ENCODE measurements around the gene EARS2. TPM values are rescaled to one million over a fixed set of nuclear protein-coding genes. Genes with fewer than 3 reads are reported as not detected.

Gene EARS2
- total RNA-seq, 1 experiment from 2014 or later, result 32.4 TPM

GRCh38 chr16:23504453-23505179 lies 52.5 kb downstream of the EARS2 start:
- intact Hi-C loops (cut with micrococcal nuclease; ENCODE audit: unreplicated experiment), result loop anchor here (5.0 kb wide), 1 partner anchor 53 kb away; the partner anchor contains the start of genes EARS2 and UBFD1
- TF ChIP-seq, protein P1, sequence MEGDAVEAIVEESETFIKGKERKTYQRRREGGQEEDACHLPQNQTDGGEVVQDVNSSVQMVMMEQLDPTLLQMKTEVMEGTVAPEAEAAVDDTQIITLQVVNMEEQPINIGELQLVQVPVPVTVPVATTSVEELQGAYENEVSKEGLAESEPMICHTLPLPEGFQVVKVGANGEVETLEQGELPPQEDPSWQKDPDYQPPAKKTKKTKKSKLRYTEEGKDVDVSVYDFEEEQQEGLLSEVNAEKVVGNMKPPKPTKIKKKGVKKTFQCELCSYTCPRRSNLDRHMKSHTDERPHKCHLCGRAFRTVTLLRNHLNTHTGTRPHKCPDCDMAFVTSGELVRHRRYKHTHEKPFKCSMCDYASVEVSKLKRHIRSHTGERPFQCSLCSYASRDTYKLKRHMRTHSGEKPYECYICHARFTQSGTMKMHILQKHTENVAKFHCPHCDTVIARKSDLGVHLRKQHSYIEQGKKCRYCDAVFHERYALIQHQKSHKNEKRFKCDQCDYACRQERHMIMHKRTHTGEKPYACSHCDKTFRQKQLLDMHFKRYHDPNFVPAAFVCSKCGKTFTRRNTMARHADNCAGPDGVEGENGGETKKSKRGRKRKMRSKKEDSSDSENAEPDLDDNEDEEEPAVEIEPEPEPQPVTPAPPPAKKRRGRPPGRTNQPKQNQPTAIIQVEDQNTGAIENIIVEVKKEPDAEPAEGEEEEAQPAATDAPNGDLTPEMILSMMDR (IDR thresholded peaks at IDR 0.05; ENCODE audit: insufficient read depth in 1 of 2, low read depth in 1 of 2, low read length in 1 of 2, severe bottlenecking in 1 of 2, unreplicated experiment in 1 of 2), result peak; percentile 6 to 16
- no peaks in the 10 kb centered on the region for H3K27me3 ChIP-seq (replicated peaks; ENCODE audit: control insufficient read depth, insufficient read depth, low read length)
- H3K27me3 Mint-ChIP-seq (ENCODE audit: insufficient read depth, unreplicated experiment), result no peaks in the 10 kb centered on the region
- H3K36me3 Mint-ChIP-seq (ENCODE audit: insufficient read depth, unreplicated experiment), result peaks cover 47% of the 10 kb centered on the region
- no peak overlapping the region for H3K4me3 Mint-ChIP-seq (ENCODE audit: unreplicated experiment)
- H3K36me3 ChIP-seq (ENCODE audit: control insufficient read depth, insufficient read depth, low read length), result peaks cover 1% of the 10 kb centered on the region
- H3K27ac Mint-ChIP-seq (ENCODE audit: unreplicated experiment), result no peak overlapping the region
- peaks cover 26% of the 10 kb centered on the region for H3K4me1 Mint-ChIP-seq (ENCODE audit: low read depth, unreplicated experiment)
- H3K4me3 ChIP-seq (ENCODE audit: low read depth, low read length), result no peak overlapping the region
- H3K9me3 ChIP-seq, result no peaks in the 10 kb centered on the region
- CTCF ChIA-PET, result no interaction called here
- POLR2A ChIA-PET, result interaction anchor here (0.6 to 1.0 kb wide), 2 partner anchors 53 kb away, joined by 3 to 8 read pairs; partner anchors contain the start of genes EARS2 and UBFD1
- no TSS peak for BruUV-seq (replicated peaks)
- peaks cover 17% of the 10 kb centered on the region for H3K4me1 ChIP-seq
- peaks cover 6% of the 10 kb centered on the region for H3K9me3 Mint-ChIP-seq (ENCODE audit: unreplicated experiment)
- peak; percentile 68 to 72 for DNase-seq

GRCh38 chr16:23504076-23504452 lies 53.1 kb downstream of the EARS2 start:
- Mint-ChIP-seq H3K36me3 (ENCODE audit: insufficient read depth, unreplicated experiment) (peaks cover 42% of the 10 kb centered on the region), H3K9me3 (ENCODE audit: unreplicated experiment) (peaks cover 6% of the 10 kb centered on the region), H3K4me1 (ENCODE audit: low read depth, unreplicated experiment) (peaks cover 23% of the 10 kb centered on the region), H3K27ac (ENCODE audit: unreplicated experiment) (no peak overlapping the region), H3K27me3 (ENCODE audit: insufficient read depth, unreplicated experiment) (no peaks in the 10 kb centered on the region), H3K4me3 (ENCODE audit: unreplicated experiment) (no peak overlapping the region)
- no peak overlapping the region for H3K4me3 ChIP-seq (ENCODE audit: low read depth, low read length)
- no peaks in the 10 kb centered on the region for H3K9me3 ChIP-seq
- BruUV-seq (replicated peaks), result no TSS peak
- DNase-seq, result no peak
- intact Hi-C loops (cut with micrococcal nuclease; ENCODE audit: unreplicated experiment), result loop anchor here (5.0 kb wide), 1 partner anchor 53 kb away; the partner anchor contains the start of genes EARS2 and UBFD1
- ChIA-PET POLR2A (interaction anchor here (0.6 to 1.0 kb wide), 2 partner anchors 52 to 53 kb away, joined by 3 to 8 read pairs; partner anchors contain the start of genes EARS2 and UBFD1), CTCF (no interaction called here)
- H3K27me3 ChIP-seq (replicated peaks; ENCODE audit: control insufficient read depth, insufficient read depth, low read length), result no peaks in the 10 kb centered on the region
- peaks cover 17% of the 10 kb centered on the region for H3K4me1 ChIP-seq
- TF ChIP-seq, protein P1 (IDR thresholded peaks at IDR 0.05; ENCODE audit: insufficient read depth in 1 of 2, low read depth in 1 of 2, low read length in 1 of 2, severe bottlenecking in 1 of 2, unreplicated experiment in 1 of 2), result no peak
- H3K36me3 ChIP-seq (ENCODE audit: control insufficient read depth, insufficient read depth, low read length), result peaks cover 1% of the 10 kb centered on the region

- no TSS peak for BruUV-seq (replicated peaks)
- intact Hi-C loops (cut with micrococcal nuclease; ENCODE audit: unreplicated experiment), result loop anchor here (5.0 kb wide), 1 partner anchor 55 kb away; the partner anchor contains the start of genes EARS2 and UBFD1
- ChIA-PET CTCF (no interaction called here), POLR2A (no interaction called here)
- Histone ChIP-seq H3K4me1 (peaks cover 22% of the 10 kb centered on the region), H3K27me3 (replicated peaks; ENCODE audit: control insufficient read depth, insufficient read depth, low read length) (no peaks in the 10 kb centered on the region), H3K9me3 (no peaks in the 10 kb centered on the region), H3K36me3 (ENCODE audit: control insufficient read depth, insufficient read depth, low read length) (peaks cover 1% of the 10 kb centered on the region), H3K4me3 (ENCODE audit: low read depth, low read length) (no peak overlapping the region)
- H3K4me1 Mint-ChIP-seq (ENCODE audit: low read depth, unreplicated experiment), result peaks cover 15% of the 10 kb centered on the region
- TF ChIP-seq, protein P1 (IDR thresholded peaks at IDR 0.05; ENCODE audit: insufficient read depth in 1 of 2, low read depth in 1 of 2, low read length in 1 of 2, severe bottlenecking in 1 of 2, unreplicated experiment in 1 of 2), result no peak
- DNase-seq, result no peak
- no peak overlapping the region for H3K4me3 Mint-ChIP-seq (ENCODE audit: unreplicated experiment)
- no peaks in the 10 kb centered on the region for H3K9me3 Mint-ChIP-seq (ENCODE audit: unreplicated experiment)
- peaks cover 39% of the 10 kb centered on the region for H3K36me3 Mint-ChIP-seq (ENCODE audit: insufficient read depth, unreplicated experiment)
- H3K27me3 Mint-ChIP-seq (ENCODE audit: insufficient read depth, unreplicated experiment), result no peaks in the 10 kb centered on the region
- no peak overlapping the region for H3K27ac Mint-ChIP-seq (ENCODE audit: unreplicated experiment)
These were observed 54.7 kb downstream of the EARS2 start for GRCh38 chr16:23502466-23502865.

Measured in Caco-2 (cell line).